GM06990 (cell line): ENCODE results near the gene SREBF1.

ENCODE experiments used
- DNase-seq: peaks from one replicate; pipeline ENCODE4 v3.0.0-alpha.2; 2011; ENCODE audit not compliant: insufficient read length; ENCODE audit errors: extremely low read depth
- H3K27me3 ChIP-seq: replicated peaks from 2 replicates; pipeline ENCODE4 v1.6.0; 2011; ENCODE audit warnings: low read length; ENCODE audit not compliant: control insufficient read depth, insufficient read depth
- H3K36me3 ChIP-seq: 2 replicates; pipeline ENCODE4 v1.5.1; 2011; ENCODE audit warnings: low read length; ENCODE audit not compliant: control insufficient read depth, insufficient read depth
- H3K4me3 ChIP-seq: replicated peaks from 2 replicates; pipeline ENCODE4 v1.5.1; 2011; ENCODE audit warnings: low read depth, mild to moderate bottlenecking, control low read depth, low read length
- TF ChIP-seq, protein P1 (sequence below): IDR thresholded peaks from 2 replicates; pipeline ENCODE4 v1.5.1; 2011; ENCODE audit warnings: low read length, control low read depth, mild to moderate bottlenecking, inconsistent platforms; ENCODE audit not compliant: insufficient read depth, poor library complexity, severe bottlenecking

The SREBF1 gene

DNA sequence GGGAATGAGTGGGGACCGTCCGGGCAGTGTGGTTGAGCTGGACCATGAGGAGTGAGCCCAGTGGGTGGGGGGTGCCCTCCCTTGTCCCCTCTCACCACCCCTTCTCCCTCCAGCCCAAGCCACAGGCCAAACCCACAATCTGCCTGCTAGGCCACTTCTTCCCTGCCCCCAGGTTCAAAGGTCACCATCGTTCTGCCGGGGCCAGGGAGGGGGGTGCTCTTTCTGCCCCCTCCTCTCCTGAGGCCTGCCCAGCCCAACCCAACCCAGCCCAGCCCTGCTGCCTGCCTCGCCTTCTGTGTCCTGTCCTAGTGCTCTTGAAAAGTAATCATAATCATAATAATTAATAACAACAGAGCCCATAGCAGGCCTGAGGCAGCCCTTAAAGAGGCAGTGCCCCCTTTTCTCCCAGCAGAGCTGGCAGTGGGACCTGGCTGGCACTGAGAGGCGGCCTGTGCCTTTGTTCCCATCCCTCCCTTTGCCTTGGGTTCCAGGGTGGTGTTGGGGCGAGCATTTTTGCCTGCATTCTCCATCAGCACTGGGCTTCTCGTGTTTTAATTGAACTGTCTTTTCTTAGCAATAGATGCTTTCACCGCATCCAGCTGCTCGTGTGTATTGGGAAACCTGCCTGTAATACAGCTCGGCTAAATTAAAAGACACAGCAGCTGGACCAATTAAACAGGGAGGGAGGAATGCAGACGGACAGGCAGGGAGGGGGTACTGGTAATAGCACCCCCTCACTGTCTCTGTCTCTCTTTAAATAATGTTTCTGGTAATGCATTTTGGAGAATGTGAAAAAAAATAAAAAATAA lies 46.8 kb downstream of the SREBF1 start:
- Histone ChIP-seq H3K36me3 (peaks cover 9% of the 10 kb centered on the region), H3K27me3 (no peaks in the 10 kb centered on the region), H3K4me3 (no peak overlapping the region)
- TF ChIP-seq, protein P1, sequence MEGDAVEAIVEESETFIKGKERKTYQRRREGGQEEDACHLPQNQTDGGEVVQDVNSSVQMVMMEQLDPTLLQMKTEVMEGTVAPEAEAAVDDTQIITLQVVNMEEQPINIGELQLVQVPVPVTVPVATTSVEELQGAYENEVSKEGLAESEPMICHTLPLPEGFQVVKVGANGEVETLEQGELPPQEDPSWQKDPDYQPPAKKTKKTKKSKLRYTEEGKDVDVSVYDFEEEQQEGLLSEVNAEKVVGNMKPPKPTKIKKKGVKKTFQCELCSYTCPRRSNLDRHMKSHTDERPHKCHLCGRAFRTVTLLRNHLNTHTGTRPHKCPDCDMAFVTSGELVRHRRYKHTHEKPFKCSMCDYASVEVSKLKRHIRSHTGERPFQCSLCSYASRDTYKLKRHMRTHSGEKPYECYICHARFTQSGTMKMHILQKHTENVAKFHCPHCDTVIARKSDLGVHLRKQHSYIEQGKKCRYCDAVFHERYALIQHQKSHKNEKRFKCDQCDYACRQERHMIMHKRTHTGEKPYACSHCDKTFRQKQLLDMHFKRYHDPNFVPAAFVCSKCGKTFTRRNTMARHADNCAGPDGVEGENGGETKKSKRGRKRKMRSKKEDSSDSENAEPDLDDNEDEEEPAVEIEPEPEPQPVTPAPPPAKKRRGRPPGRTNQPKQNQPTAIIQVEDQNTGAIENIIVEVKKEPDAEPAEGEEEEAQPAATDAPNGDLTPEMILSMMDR: no peak
- no peak for DNase-seq

GRCh38 chr17:17789410-17789809 lies 47.4 kb downstream of the SREBF1 start:
- Histone ChIP-seq H3K36me3 (peaks cover 5% of the 10 kb centered on the region), H3K27me3 (no peaks in the 10 kb centered on the region), H3K4me3 (no peak overlapping the region)
- TF ChIP-seq, protein P1: no peak
- no peak for DNase-seq

- Histone ChIP-seq H3K4me3 (no peak overlapping the region), H3K27me3 (no peaks in the 10 kb centered on the region), H3K36me3 (peaks cover 2% of the 10 kb centered on the region)
- TF ChIP-seq, protein P1: no peak
- no peak for DNase-seq
Observed at GRCh38 chr17:17788967-17789366, 47.8 kb downstream of the SREBF1 start.

DNA sequence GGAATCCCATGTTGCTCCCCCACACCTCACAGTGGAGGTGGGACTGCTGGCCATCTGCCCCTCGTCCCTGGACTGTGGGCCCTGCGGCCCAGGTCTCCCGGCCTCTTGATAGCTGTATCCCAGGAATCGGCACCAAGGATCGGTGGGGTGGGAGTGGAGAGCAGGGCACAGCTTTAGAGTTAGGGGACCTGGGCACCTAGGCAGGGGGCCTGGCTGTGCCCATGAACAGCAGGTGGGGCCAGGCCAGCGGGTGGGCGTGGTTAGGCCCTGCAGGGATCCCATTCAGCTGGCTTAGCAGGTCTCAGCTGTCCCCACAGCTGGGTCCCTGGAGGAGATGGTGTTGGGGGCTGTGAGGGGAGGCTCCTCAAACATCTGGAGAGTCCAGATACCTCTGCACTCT lies 49.2 kb downstream of the SREBF1 start:
- no peak for DNase-seq
- TF ChIP-seq, protein P1: no peak
- no peaks in the 10 kb centered on the region for H3K27me3 ChIP-seq
- no peak overlapping the region for H3K4me3 ChIP-seq
- H3K36me3 ChIP-seq: no peaks in the 10 kb centered on the region

DNA sequence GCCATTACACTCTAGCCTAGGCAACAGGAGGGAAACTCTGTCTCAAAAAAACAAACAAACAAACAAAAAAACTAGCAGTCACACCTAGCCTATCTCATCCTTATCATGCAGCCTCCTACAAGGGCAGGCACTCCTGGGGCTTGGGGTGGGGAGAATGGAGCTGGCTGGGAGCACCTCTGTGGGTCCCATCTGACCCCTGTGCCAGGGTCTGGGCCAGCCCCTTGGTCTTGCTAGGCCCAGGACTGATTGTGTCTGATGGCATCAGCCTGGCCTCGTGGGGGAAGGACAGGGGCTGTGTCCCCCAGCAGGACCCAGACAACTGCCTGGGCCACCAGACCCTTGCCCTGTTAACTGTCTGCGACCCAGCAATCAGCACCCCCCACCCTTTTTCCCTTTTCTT lies 49.8 kb downstream of the SREBF1 start:
- no peak overlapping the region for H3K4me3 ChIP-seq
- TF ChIP-seq, protein P1: no peak
- no peak for DNase-seq
- H3K27me3 ChIP-seq: no peaks in the 10 kb centered on the region
- no peaks in the 10 kb centered on the region for H3K36me3 ChIP-seq
